ENCODE measurements around the gene GPR173.

DNA sequence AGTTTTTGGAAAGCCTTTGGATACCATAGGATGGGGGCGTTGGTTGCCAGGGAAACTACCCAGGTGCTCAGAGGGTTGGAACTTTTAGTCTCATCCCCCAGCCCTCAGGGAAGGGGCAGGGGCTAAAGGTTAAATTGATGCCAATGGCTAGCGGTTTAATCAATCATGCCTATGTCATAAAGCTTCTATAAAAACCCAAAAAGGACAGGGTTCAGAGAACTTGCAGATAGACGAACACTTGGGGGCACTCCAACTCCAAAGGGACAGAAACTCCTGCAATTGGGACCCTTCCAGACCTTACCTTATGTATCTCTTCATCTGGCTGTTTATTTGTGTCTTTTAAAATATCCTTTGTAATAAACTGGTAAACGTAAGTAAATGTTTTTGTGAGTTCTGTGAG is 30.0 kb upstream of the GPR173 start:
- no peak for TF ChIP-seq EZH2 (IDR thresholded peaks at IDR 0.05; ENCODE audit: borderline replicate concordance, low read depth, low read length, severe bottlenecking)
- TF ChIP-seq, protein P1, sequence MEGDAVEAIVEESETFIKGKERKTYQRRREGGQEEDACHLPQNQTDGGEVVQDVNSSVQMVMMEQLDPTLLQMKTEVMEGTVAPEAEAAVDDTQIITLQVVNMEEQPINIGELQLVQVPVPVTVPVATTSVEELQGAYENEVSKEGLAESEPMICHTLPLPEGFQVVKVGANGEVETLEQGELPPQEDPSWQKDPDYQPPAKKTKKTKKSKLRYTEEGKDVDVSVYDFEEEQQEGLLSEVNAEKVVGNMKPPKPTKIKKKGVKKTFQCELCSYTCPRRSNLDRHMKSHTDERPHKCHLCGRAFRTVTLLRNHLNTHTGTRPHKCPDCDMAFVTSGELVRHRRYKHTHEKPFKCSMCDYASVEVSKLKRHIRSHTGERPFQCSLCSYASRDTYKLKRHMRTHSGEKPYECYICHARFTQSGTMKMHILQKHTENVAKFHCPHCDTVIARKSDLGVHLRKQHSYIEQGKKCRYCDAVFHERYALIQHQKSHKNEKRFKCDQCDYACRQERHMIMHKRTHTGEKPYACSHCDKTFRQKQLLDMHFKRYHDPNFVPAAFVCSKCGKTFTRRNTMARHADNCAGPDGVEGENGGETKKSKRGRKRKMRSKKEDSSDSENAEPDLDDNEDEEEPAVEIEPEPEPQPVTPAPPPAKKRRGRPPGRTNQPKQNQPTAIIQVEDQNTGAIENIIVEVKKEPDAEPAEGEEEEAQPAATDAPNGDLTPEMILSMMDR (IDR thresholded peaks at IDR 0.05; ENCODE audit: borderline replicate concordance, extremely low read depth, low read length, poor library complexity, severe bottlenecking) = no peak

Data from DND-41 (cell line).